ENCODE data around the gene OSBPL6. TPM values are rescaled to one million over a fixed set of nuclear protein-coding genes. Genes with fewer than 3 reads are reported as not detected.
A peak's percentile ranks its signal among the peaks of the same experiment; 100 is the strongest.

OSBPL6 gene
- total and polyA plus RNA-seq, 9 of the 15 experiments (the other 6 are each of a cell fraction or from before 2014, with no cell fraction given): 3.4 to 12.7 (median 9.3) TPM

DNA sequence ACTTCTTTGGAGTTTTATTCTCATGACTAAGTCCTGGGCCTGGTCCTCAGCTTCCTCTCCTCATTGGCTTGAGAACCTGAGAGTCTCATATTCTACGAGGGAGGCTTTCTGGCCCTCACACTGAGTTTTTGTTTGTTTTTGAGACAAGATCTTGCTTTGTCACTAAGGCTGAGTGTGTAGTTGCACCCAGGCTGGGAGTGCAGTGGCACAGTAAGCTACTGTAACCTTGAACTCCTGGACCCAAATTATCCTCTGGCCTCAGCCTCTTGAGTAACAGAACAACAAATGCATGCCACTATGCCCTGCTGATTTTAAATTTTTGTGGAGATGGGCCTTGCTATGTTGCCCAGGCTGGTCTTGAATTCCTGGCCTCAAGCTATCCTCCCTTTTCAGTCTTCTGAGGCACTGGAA lies 234.1 kb downstream of the OSBPL6 start (continued):
- TF ChIP-seq, protein P1, sequence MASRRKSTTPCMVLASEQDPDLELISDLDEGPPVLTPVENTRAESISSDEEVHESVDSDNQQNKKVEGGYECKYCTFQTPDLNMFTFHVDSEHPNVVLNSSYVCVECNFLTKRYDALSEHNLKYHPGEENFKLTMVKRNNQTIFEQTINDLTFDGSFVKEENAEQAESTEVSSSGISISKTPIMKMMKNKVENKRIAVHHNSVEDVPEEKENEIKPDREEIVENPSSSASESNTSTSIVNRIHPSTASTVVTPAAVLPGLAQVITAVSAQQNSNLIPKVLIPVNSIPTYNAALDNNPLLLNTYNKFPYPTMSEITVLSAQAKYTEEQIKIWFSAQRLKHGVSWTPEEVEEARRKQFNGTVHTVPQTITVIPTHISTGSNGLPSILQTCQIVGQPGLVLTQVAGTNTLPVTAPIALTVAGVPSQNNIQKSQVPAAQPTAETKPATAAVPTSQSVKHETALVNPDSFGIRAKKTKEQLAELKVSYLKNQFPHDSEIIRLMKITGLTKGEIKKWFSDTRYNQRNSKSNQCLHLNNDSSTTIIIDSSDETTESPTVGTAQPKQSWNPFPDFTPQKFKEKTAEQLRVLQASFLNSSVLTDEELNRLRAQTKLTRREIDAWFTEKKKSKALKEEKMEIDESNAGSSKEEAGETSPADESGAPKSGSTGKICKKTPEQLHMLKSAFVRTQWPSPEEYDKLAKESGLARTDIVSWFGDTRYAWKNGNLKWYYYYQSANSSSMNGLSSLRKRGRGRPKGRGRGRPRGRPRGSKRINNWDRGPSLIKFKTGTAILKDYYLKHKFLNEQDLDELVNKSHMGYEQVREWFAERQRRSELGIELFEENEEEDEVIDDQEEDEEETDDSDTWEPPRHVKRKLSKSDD (conservative IDR thresholded peaks at IDR 0.05; ENCODE audit: low read length): no peak
- TF ChIP-seq LEF1 (IDR thresholded peaks at IDR 0.05) (0 out of 2 replicates have a peak, but pooled peaks have one; percentile 32), FOXP4 (CRISPR knock-in tag; IDR thresholded peaks at IDR 0.05; ENCODE audit: borderline replicate concordance) (no peak), NR3C1 (CRISPR knock-in tag; IDR thresholded peaks at IDR 0.05) (no peak), SMAD2 (IDR thresholded peaks at IDR 0.05; ENCODE audit: low read depth, low read length) (no peak), ZNF79 (CRISPR knock-in tag; IDR thresholded peaks at IDR 0.05; ENCODE audit: low read depth) (no peak), ATF7 (IDR thresholded peaks at IDR 0.05) (no peak; the same call in 1 of the 2 replicates), RBM39 (optimal IDR thresholded peaks at IDR 0.05; ENCODE audit: low read depth, low read length) (no peak), TGIF2 (CRISPR knock-in tag; IDR thresholded peaks at IDR 0.05) (no peak), MTA2 (IDR thresholded peaks at IDR 0.05; ENCODE audit: low read depth) (no peak), ZNF24 (IDR thresholded peaks at IDR 0.05) (no peak), TCF7L2 (IDR thresholded peaks at IDR 0.05; ENCODE audit: low read depth, low read length) (no peak), XRCC3 (IDR thresholded peaks at IDR 0.05) (no peak), STAG1 (CRISPR knock-in tag; IDR thresholded peaks at IDR 0.05; ENCODE audit: borderline replicate concordance) (no peak), ZNF41 (CRISPR knock-in tag; conservative IDR thresholded peaks at IDR 0.05) (no peak), HLTF (IDR thresholded peaks at IDR 0.05) (no peak), FOXJ2 (tag; IDR thresholded peaks at IDR 0.05) (no peak; the same call in 1 of the 2 replicates), HMG20A (CRISPR knock-in tag; conservative IDR thresholded peaks at IDR 0.05) (no peak), SAP30 (IDR thresholded peaks at IDR 0.05; ENCODE audit: borderline replicate concordance, insufficient read depth, low read depth, low read length, poor library complexity, severe bottlenecking) (no peak), DIDO1 (tag; IDR thresholded peaks at IDR 0.05; ENCODE audit: low read depth) (no peak), BDP1 (IDR thresholded peaks at IDR 0.05; ENCODE audit: insufficient read depth, insufficient read length) (no peak), HMG20B (CRISPR knock-in tag; IDR thresholded peaks at IDR 0.05) (no peak), ZNF184 (CRISPR knock-in tag; IDR thresholded peaks at IDR 0.05) (no peak)
- TF ChIP-seq, protein P2, sequence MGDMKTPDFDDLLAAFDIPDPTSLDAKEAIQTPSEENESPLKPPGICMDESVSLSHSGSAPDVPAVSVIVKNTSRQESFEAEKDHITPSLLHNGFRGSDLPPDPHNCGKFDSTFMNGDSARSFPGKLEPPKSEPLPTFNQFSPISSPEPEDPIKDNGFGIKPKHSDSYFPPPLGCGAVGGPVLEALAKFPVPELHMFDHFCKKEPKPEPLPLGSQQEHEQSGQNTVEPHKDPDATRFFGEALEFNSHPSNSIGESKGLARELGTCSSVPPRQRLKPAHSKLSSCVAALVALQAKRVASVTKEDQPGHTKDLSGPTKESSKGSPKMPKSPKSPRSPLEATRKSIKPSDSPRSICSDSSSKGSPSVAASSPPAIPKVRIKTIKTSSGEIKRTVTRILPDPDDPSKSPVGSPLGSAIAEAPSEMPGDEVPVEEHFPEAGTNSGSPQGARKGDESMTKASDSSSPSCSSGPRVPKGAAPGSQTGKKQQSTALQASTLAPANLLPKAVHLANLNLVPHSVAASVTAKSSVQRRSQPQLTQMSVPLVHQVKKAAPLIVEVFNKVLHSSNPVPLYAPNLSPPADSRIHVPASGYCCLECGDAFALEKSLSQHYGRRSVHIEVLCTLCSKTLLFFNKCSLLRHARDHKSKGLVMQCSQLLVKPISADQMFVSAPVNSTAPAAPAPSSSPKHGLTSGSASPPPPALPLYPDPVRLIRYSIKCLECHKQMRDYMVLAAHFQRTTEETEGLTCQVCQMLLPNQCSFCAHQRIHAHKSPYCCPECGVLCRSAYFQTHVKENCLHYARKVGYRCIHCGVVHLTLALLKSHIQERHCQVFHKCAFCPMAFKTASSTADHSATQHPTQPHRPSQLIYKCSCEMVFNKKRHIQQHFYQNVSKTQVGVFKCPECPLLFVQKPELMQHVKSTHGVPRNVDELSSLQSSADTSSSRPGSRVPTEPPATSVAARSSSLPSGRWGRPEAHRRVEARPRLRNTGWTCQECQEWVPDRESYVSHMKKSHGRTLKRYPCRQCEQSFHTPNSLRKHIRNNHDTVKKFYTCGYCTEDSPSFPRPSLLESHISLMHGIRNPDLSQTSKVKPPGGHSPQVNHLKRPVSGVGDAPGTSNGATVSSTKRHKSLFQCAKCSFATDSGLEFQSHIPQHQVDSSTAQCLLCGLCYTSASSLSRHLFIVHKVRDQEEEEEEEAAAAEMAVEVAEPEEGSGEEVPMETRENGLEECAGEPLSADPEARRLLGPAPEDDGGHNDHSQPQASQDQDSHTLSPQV (IDR thresholded peaks at IDR 0.05): peak; percentile 61; the same call in 1 of the 2 replicates
